ENCODE results near the gene GPR162. TPM values are rescaled to one million over a fixed set of nuclear protein-coding genes. Genes with fewer than 3 reads are reported as not detected.

GPR162 gene
- total RNA-seq, 3 donors from 2014 or later (not counting 1 experiment from before 2014, with no cell fraction given) = 0.39 to 2.1 (median 0.68) TPM

DNA sequence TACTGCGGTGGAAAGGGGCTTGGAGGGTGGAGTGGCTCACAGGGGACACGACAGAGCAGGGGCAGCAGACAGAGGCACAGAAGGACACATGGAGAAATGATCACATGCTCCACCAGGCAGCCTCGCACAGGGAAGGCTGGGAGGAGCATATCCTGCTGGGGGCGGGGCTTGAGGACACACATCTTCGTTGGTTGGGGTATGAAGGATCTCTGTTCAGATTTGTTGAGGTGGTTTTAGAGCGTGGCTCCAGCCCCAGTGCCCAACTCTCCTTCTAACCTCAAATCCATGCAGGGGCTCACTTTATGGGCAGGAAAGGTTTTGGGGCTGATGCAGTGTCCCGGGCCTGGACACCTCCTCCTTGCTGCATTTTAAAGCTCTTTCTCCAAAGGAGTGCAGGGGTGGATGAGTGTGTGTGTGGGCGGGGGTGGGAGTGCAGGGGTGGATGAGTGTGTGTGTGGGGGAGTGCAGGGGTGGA lies 5.9 kb downstream of the GPR162 start:
- Mint-ChIP-seq H3K27me3 (ENCODE audit: low read depth in 2 of 2) (peaks cover 72% of the 10 kb centered on the region in 2 donors), H3K4me3 (peak overlapping the region; percentile 70), H3K36me3 (no peaks in the 10 kb centered on the region), H3K9me3 (no peaks in the 10 kb centered on the region), H3K27ac (no peak overlapping the region), H3K4me1 (peaks cover 20 to 33% of the 10 kb centered on the region in 2 donors)
- 7% methylated on average over 4 of the region's 8 CpGs for WGBS (ENCODE audit: insufficient coverage)
- peak in 1 of 2 donors; percentile 56 for DNase-seq
- H3K4me3 ChIP-seq (ENCODE audit: low read length) = no peak overlapping the region
- no peaks in the 10 kb centered on the region for H3K9me3 ChIP-seq (ENCODE audit: control insufficient read depth, insufficient read depth, low read length)
- H3K27me3 ChIP-seq (ENCODE audit: control insufficient read depth, insufficient read depth, low read length) = peaks cover 44% of the 10 kb centered on the region
- H3K4me1 ChIP-seq (ENCODE audit: control insufficient read depth, insufficient read depth, low read length) = peaks cover 22% of the 10 kb centered on the region
- no peak overlapping the region for H3K27ac ChIP-seq (ENCODE audit: low read length)
- H3K36me3 ChIP-seq (ENCODE audit: control insufficient read depth, insufficient read depth, low read length) = no peaks in the 10 kb centered on the region
- intact Hi-C loops (cut with micrococcal nuclease) = loop anchor here (5.0 kb wide), 1 partner anchor 75 kb away; the partner anchor contains the start of gene MLF2
- no peak for ATAC-seq
- TF ChIP-seq, protein P1, sequence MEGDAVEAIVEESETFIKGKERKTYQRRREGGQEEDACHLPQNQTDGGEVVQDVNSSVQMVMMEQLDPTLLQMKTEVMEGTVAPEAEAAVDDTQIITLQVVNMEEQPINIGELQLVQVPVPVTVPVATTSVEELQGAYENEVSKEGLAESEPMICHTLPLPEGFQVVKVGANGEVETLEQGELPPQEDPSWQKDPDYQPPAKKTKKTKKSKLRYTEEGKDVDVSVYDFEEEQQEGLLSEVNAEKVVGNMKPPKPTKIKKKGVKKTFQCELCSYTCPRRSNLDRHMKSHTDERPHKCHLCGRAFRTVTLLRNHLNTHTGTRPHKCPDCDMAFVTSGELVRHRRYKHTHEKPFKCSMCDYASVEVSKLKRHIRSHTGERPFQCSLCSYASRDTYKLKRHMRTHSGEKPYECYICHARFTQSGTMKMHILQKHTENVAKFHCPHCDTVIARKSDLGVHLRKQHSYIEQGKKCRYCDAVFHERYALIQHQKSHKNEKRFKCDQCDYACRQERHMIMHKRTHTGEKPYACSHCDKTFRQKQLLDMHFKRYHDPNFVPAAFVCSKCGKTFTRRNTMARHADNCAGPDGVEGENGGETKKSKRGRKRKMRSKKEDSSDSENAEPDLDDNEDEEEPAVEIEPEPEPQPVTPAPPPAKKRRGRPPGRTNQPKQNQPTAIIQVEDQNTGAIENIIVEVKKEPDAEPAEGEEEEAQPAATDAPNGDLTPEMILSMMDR (IDR thresholded peaks at IDR 0.05) = no peak

GRCh38 chr12:6827982-6828780 lies 6.6 kb downstream of the GPR162 start, which contains the start of gene P3H3:
Gene P3H3, plus strand, starts transcription at chr12:6828407. Its CDS starts 34 bp downstream, at chr12:6828441.
- H3K4me3 Mint-ChIP-seq = peak within 1 kb of the TSS; percentile 94
- WGBS (ENCODE audit: insufficient coverage) = under 1% methylated on average over 57 of the region's 60 CpGs
- H3K9me3 Mint-ChIP-seq = no peaks in the 10 kb centered on the region
- peak within 1 kb of the TSS in 1 of 2 donors; percentile 73 for H3K27ac Mint-ChIP-seq
- H3K4me3 ChIP-seq (ENCODE audit: low read length) = peak within 1 kb of the TSS; percentile 46
- H3K36me3 Mint-ChIP-seq = no peaks in the 10 kb centered on the region
- no peaks in the 10 kb centered on the region for H3K9me3 ChIP-seq (ENCODE audit: control insufficient read depth, insufficient read depth, low read length)
- peaks cover 65 to 66% of the 10 kb centered on the region in 2 donors for H3K27me3 Mint-ChIP-seq (ENCODE audit: low read depth in 2 of 2)
- intact Hi-C loops (cut with micrococcal nuclease) = loop anchor here (5.0 kb wide), 1 partner anchor 76 kb away; the partner anchor contains the start of gene MLF2
- TF ChIP-seq, protein P1 (IDR thresholded peaks at IDR 0.05) = no peak
- H3K4me1 Mint-ChIP-seq = peaks cover 20 to 33% of the 10 kb centered on the region in 2 donors
- peak in 1 of 2 donors; percentile 61 for DNase-seq
- peak; percentile 37 to 54 (median 49) for ATAC-seq
- H3K27ac ChIP-seq (ENCODE audit: low read length) = no peak within 1 kb of the TSS
- peaks cover 44% of the 10 kb centered on the region for H3K27me3 ChIP-seq (ENCODE audit: control insufficient read depth, insufficient read depth, low read length)
- H3K36me3 ChIP-seq (ENCODE audit: control insufficient read depth, insufficient read depth, low read length) = no peaks in the 10 kb centered on the region
- peaks cover 22% of the 10 kb centered on the region for H3K4me1 ChIP-seq (ENCODE audit: control insufficient read depth, insufficient read depth, low read length)

DNA sequence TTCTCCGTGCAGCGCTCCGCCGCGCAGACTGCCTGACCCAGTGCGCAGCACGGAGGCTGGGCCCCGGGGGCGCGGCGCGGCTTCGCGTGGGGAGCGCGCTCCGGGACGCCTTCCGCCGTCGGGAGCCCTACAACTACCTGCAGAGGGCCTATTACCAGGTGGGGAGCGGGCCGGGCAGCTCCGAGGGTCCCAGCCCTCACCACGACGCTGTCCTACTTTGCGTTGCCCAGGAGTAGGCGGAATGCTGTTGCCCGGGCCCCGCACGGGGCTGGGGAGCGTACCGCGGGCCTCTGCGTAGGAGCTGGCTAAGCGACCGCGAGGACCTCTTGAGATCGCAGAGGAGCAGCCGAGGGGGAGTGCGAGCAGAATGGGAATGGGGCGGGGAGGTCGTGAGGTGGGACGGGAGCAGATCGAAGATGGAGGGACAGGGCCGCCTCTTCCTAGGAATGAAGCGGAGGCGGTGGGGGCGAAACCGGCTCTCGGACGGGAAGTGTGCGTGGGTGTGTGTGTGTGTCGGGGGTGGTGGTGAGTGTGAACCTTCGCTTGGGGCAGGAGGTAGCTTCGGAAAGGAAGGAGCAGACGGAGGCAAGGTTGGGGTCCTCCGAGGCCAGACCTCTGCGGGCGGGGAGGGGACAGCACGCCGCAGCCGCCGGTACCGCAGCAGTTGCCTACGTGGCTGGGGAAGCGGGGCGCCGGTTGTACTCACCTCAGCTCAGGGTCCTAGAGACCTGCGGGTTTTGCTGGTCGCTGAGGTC lies 7.3 kb downstream of the GPR162 start:
- peaks cover 20 to 33% of the 10 kb centered on the region in 2 donors for H3K4me1 Mint-ChIP-seq
- H3K27me3 Mint-ChIP-seq (ENCODE audit: low read depth in 2 of 2) = peaks cover 61 to 63% of the 10 kb centered on the region in 2 donors
- no peaks in the 10 kb centered on the region for H3K36me3 Mint-ChIP-seq
- H3K4me1 ChIP-seq (ENCODE audit: control insufficient read depth, insufficient read depth, low read length) = peaks cover 22% of the 10 kb centered on the region
- H3K36me3 ChIP-seq (ENCODE audit: control insufficient read depth, insufficient read depth, low read length) = no peaks in the 10 kb centered on the region
- under 1% methylated on average over 71 of the region's 71 CpGs for WGBS (ENCODE audit: insufficient coverage)
- H3K9me3 ChIP-seq (ENCODE audit: control insufficient read depth, insufficient read depth, low read length) = no peaks in the 10 kb centered on the region
- intact Hi-C loops (cut with micrococcal nuclease) = loop anchor here (5.0 kb wide), 1 partner anchor 77 kb away; the partner anchor contains the start of gene MLF2
- H3K4me3 ChIP-seq (ENCODE audit: low read length) = peak overlapping the region; percentile 46
- H3K27ac ChIP-seq (ENCODE audit: low read length) = no peak overlapping the region
- H3K27me3 ChIP-seq (ENCODE audit: control insufficient read depth, insufficient read depth, low read length) = peaks cover 44% of the 10 kb centered on the region
- H3K9me3 Mint-ChIP-seq = no peaks in the 10 kb centered on the region
- peak overlapping the region; percentile 94 for H3K4me3 Mint-ChIP-seq
- H3K27ac Mint-ChIP-seq = peak overlapping the region in 1 of 2 donors; percentile 73
- ATAC-seq (peak; percentile 53 to 59 (median 56)), DNase-seq (peak in 1 of 2 donors; percentile 65)
- TF ChIP-seq, protein P1 (IDR thresholded peaks at IDR 0.05) = no peak
